Upper lobe of left lung (tissue), 6 donors: ENCODE measurements around the gene RAP1A. TPM values are rescaled to one million over a fixed set of nuclear protein-coding genes. Genes with fewer than 3 reads are reported as not detected.
"Not testable (repeated sequence)": the region's sequence is repeated elsewhere in the genome, so short reads cannot be mapped to it uniquely, and the experiment has no call there.

Source experiments
- ATAC-seq, 2 donors: fragments of 200-7000 bp; cut with Tn5 transposase; one replicate each; pipeline ENCODE4 v1.9.1; 2022; ENCODE audit warnings: mild to moderate bottlenecking in 2 of 2, moderate library complexity in 2 of 2; ENCODE audit not compliant: low FRiP score in 2 of 2
- DNase-seq, 2 donors: peaks; one replicate each; pipeline ENCODE4 v3.0.0-alpha.2; 2019 to 2020
- H3K27ac ChIP-seq, 4 donors: fragments of 200-600 bp; sonication (generic); one replicate each; pipeline ENCODE4 v1.5.1; 2016 to 2019
- H3K27me3 ChIP-seq, 4 donors: fragments of 200-600 bp; sonication (generic); one replicate each; pipeline ENCODE4 v1.5.1; 2017 to 2019
- H3K36me3 ChIP-seq, 4 donors: fragments of 200-600 bp; sonication (generic); one replicate each; pipeline ENCODE4 v1.5.1; 2016 to 2019
- H3K4me1 ChIP-seq, 4 donors: fragments of 200-600 bp; sonication (generic); one replicate each; pipeline ENCODE4 v1.5.1; 2018 to 2019
- H3K4me3 ChIP-seq, 4 donors: fragments of 200-600 bp; sonication (generic); one replicate each; pipeline ENCODE4 v1.5.1; 2017 to 2019; ENCODE audit warnings: mild to moderate bottlenecking in 2 of 4, moderate library complexity in 1 of 4
- H3K9me3 ChIP-seq, 4 donors: fragments of 200-600 bp; sonication (generic); one replicate each; pipeline ENCODE4 v1.5.1; 2018 to 2019
- EP300 ChIP-seq, 4 donors: sonication (generic); formaldehyde crosslinking; IDR thresholded peaks; one replicate each; pipeline ENCODE4 v1.5.1; 2017; ENCODE audit warnings: antibody characterized with exemption in 4 of 4, control low read depth in 2 of 4
- POLR2A ChIP-seq, 4 donors: fragments of 450-650 bp; IDR thresholded peaks; one replicate each; pipeline ENCODE4 v1.5.1; 2016 to 2017; ENCODE audit warnings: antibody characterized with exemption in 4 of 4, mild to moderate bottlenecking in 2 of 4
- POLR2AphosphoS5 ChIP-seq, 2 donors: sonication (generic); formaldehyde crosslinking; IDR thresholded peaks; one replicate each; pipeline ENCODE4 v1.5.1; 2017; ENCODE audit warnings: antibody characterized with exemption in 2 of 2
- WGBS, 2 donors: methylation state at CpG; one replicate each; pipeline ENCODE4 v1.1.5; 2017 to 2018; 5-methylcytosine and 5-hydroxymethylcytosine counted together
- total RNA-seq, 6 donors: library from RNA; depleted of rRNA in 4 of 6; stranded (reverse); fragments of >200 nt in 4 of 6; gene quantifications; one replicate each; pipeline versions ENCODE4 v1.1.0 to v1.2.1, GENCODE V29; 2016 to 2021
- TF ChIP-seq, protein P1 (sequence below), 6 experiments: fragments of 450-650 bp in 4 of 6; fragments of 200-600 bp in 2 of 6; sonication (generic) in 2 of 6; IDR thresholded peaks; one replicate each; pipeline ENCODE4 v1.5.1; 2016 to 2019; ENCODE audit warnings: antibody characterized with exemption in 6 of 6
- donor health status: DM: no; HTN: no; CAD: no; lungs with moderate emphysema.
- donor health status: DM: no; HTN: yes; CAD: no; lungs with severe emphysema.

RAP1A gene
- total RNA-seq, 6 donors from 2014 or later = 16.8 to 115 (median 82.6) TPM

DNA sequence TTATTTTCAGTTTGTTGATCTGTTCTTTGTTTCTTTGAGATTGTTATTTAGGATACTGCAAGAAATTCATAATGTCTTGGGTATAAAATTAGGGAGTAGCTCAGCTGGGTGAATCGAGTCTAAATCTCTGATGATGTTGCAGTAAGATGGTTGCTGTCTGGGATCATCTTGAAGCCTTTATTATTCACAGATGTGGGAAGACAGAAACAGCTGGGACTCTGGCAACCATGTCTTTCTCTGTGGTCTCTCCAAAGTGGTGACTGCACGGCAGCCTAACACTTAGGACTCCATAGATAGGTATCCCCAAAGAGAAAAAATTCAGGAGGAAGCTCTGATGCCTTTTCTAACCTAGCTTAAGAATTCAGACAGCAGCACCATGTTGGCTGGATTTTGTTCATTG is 52.7 kb downstream of the RAP1A start:
- peak in 1 of 2 donors; percentile 67 for ATAC-seq
- 71 to 83% methylated on average over 2 of the region's 2 CpGs for WGBS, 2 donors
- peaks cover 0 to 12% (median 0%) of the 10 kb centered on the region in 4 donors for H3K36me3 ChIP-seq

DNA sequence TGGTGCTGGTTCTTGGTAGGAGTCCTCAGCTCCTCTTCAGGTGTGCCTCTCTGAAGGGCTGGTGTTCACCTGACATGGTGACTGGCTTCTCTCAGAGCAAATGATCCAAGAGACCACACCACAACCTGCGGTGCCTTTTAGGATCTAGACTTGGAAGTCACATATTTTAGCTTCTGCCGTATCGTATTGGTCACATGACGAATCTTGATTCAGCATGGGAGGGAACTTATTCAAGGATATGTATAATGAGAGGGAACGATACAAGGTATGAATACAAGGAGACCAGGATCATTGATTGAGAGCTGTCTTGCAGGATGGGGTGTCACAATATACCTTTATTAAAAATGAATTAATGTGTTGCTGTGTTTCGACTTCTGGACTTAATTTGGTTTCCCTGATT is 58.0 kb downstream of the RAP1A start:
- WGBS, 2 donors = 98% methylated on average over 6 of the region's 6 CpGs

More for the DNA sequence above, 52.7 kb downstream of the RAP1A start:
- H3K27me3 ChIP-seq = no peaks in the 10 kb centered on the region
- peak overlapping the region in 1 of 4 donors; percentile 23 for H3K27ac ChIP-seq
- peaks cover 4 to 35% (median 23%) of the 10 kb centered on the region in 4 donors for H3K4me1 ChIP-seq
- no peak for DNase-seq
- no peaks in the 10 kb centered on the region for H3K9me3 ChIP-seq
- no peak overlapping the region for H3K4me3 ChIP-seq
- no peak for TF ChIP-seq POLR2A (IDR thresholded peaks at IDR 0.05)

DNA sequence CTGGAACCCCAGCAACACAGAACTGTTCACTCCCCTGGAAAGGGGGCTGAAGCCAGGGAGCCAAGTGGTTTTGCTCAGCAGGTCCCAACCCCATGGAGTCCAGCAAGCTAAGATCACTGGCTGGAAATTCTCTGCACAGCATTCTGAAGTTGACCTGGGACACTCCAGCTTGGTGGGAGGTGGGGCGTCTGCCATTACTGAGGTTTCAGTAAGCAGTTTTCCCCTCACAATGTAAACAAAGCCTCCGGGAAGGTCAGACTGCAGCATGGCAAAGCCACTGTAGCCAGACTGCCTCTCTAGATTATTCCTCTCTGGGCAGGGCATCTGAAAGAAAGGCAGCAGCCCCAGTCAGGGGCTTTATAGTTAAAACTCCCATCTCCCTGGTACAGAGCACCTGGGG is 60.0 kb downstream of the RAP1A start:
- H3K4me3 ChIP-seq = no peak overlapping the region
- ATAC-seq (no peak), DNase-seq (no peak)
- peaks cover 0 to 5% (median 2%) of the 10 kb centered on the region in 4 donors for H3K9me3 ChIP-seq
- no peaks in the 10 kb centered on the region for H3K27me3 ChIP-seq
- H3K4me1 ChIP-seq = no peaks in the 10 kb centered on the region
- TF ChIP-seq EP300 (IDR thresholded peaks at IDR 0.05) = no peak
- no peak for TF ChIP-seq POLR2AphosphoS5 (IDR thresholded peaks at IDR 0.05)
- TF ChIP-seq, protein P1, sequence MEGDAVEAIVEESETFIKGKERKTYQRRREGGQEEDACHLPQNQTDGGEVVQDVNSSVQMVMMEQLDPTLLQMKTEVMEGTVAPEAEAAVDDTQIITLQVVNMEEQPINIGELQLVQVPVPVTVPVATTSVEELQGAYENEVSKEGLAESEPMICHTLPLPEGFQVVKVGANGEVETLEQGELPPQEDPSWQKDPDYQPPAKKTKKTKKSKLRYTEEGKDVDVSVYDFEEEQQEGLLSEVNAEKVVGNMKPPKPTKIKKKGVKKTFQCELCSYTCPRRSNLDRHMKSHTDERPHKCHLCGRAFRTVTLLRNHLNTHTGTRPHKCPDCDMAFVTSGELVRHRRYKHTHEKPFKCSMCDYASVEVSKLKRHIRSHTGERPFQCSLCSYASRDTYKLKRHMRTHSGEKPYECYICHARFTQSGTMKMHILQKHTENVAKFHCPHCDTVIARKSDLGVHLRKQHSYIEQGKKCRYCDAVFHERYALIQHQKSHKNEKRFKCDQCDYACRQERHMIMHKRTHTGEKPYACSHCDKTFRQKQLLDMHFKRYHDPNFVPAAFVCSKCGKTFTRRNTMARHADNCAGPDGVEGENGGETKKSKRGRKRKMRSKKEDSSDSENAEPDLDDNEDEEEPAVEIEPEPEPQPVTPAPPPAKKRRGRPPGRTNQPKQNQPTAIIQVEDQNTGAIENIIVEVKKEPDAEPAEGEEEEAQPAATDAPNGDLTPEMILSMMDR (IDR thresholded peaks at IDR 0.05) = no peak
- no peak for TF ChIP-seq POLR2A (IDR thresholded peaks at IDR 0.05)
- WGBS, 2 donors = 67 to 83% methylated on average over 2 of the region's 2 CpGs
- no peak overlapping the region for H3K27ac ChIP-seq
- peaks cover 0 to 19% (median 3%) of the 10 kb centered on the region in 4 donors for H3K36me3 ChIP-seq

More for the DNA sequence above, 58.0 kb downstream of the RAP1A start:
- Histone ChIP-seq H3K27me3 (no peaks in the 10 kb centered on the region), H3K4me1 (peaks cover 0 to 11% (median 5%) of the 10 kb centered on the region in 4 donors), H3K27ac (no peak overlapping the region), H3K9me3 (peaks cover 0 to 5% (median 2%) of the 10 kb centered on the region in 4 donors), H3K4me3 (no peak overlapping the region), H3K36me3 (peaks cover 0 to 19% (median 3%) of the 10 kb centered on the region in 4 donors)
- no peak for ATAC-seq
- DNase-seq = no peak
- TF ChIP-seq POLR2AphosphoS5 (IDR thresholded peaks at IDR 0.05) (no peak), POLR2A (IDR thresholded peaks at IDR 0.05) (no peak), EP300 (IDR thresholded peaks at IDR 0.05) (no peak)
- TF ChIP-seq, protein P1 (IDR thresholded peaks at IDR 0.05) = no peak

DNA sequence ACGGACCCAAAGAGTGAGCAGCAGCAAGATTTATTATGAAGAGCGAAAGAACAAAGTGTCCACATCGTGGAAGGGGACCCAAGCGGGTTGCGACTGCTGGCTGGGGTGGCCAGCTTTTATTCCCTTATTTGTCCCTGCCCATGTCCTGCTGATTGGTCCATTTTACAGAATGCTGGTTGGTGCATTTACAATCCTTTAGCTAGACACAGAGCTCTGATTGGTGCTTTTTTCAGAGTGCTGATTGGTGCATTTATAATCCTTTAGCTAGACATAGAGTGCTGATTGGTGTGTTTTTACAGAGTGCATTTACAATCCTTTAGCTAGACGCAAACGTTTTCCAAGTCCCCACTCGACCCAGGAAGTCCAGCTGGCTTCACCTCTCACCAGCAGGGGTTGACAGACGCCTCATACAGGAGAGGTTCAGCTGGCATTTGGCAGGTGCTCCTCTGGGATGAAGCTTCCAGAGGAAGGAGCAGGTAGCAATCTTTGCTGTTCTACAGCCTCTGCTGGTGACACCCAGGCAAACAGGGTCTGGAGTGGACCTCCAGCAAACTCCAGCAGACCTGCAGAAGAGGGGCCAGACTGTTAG is 60.7 kb downstream of the RAP1A start:
- WGBS, 2 donors = 97 to 98% methylated on average over 9 of the region's 9 CpGs
- H3K4me3 ChIP-seq, ATAC-seq: not testable (repeated sequence)

DNA sequence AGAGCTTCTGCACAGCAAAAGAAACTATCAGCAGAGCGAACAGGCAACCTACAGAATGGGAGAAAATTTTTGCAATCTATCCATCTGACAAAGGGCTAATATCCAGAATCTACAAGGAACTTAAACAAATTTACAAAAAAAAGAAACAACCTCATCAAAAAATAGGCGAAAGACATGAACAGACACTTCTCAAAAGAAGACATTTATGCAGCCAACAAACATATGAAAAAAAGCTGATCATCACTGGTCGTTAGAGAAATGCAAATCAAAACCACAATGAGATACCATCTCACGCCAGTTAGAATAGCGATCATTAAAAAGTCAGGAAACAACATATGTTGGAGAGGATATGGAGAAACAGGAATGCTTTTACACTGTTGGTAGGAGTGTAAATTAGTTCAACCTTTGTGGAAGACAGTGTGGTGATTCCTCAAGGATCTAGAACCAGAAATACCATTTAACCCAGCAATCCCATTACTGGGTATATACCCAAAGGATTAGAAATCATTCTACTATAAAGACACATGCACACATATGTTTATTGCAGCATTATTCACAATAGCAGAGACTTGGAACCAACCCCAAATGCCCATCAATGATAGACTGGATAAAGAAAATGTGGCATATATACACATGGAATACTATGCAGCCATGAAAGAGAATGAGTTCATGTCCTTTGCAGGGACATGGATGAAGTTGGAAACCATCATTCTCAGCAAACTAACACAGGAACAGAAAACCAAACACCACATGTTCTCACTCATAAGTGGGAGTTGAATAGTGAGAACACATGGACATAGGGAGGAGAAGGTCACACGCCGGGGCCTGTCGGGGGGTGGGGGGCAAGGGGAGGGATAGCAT is 65.9 kb downstream of the RAP1A start:
- ATAC-seq, DNase-seq, H3K36me3 ChIP-seq, H3K4me1 ChIP-seq, H3K27me3 ChIP-seq, H3K4me3 ChIP-seq, H3K27ac ChIP-seq, H3K9me3 ChIP-seq: not testable (repeated sequence)
- 93 to 96% methylated on average over 8 of the region's 8 CpGs for WGBS, 2 donors

More for the DNA sequence above, 60.7 kb downstream of the RAP1A start:
- H3K27ac ChIP-seq, H3K9me3 ChIP-seq, H3K27me3 ChIP-seq, DNase-seq, H3K4me1 ChIP-seq: not testable (repeated sequence)
- peaks cover 0 to 19% (median 3%) of the 10 kb centered on the region in 4 donors for H3K36me3 ChIP-seq

DNA sequence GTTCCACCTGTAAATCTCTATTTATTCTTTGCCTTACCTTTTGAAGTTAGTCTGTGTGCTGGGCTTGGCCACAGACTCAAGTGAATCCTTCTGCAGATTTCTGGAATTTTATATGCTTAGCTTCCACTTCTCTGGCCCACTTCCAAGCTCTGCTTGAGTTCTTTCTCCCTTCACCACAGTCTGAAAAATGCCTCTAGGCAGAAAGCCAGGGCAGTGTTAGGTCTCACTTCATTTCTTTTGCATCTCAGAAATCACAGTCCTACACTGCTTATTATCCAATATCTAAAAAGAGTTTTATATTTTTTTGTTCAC is 70.7 kb downstream of the RAP1A start:
- no peak overlapping the region for H3K27ac ChIP-seq
- no peak for TF ChIP-seq EP300 (IDR thresholded peaks at IDR 0.05)
- no peak for TF ChIP-seq POLR2A (IDR thresholded peaks at IDR 0.05)
- no peak for TF ChIP-seq POLR2AphosphoS5 (IDR thresholded peaks at IDR 0.05)
- TF ChIP-seq, protein P1 (IDR thresholded peaks at IDR 0.05) = no peak
- peak in 1 of 2 donors; percentile 55 for DNase-seq

More for the DNA sequence above, 70.7 kb downstream of the RAP1A start:
- Histone ChIP-seq H3K36me3 (peaks cover 0 to 34% (median 1%) of the 10 kb centered on the region in 4 donors), H3K9me3 (no peaks in the 10 kb centered on the region), H3K27me3 (no peaks in the 10 kb centered on the region), H3K4me3 (no peak overlapping the region), H3K4me1 (peaks cover 6 to 11% (median 10%) of the 10 kb centered on the region in 4 donors)
- peak; percentile 57 to 58 for ATAC-seq
